ENCODE data around the gene SNX8.

- no peak for TF ChIP-seq CTCF (IDR thresholded peaks at IDR 0.05; ENCODE audit: extremely low read depth in 1 of 2, insufficient read depth in 1 of 2, low read depth in 1 of 2, low read length in 2 of 2)
- TF ChIP-seq POLR2AphosphoS5 (IDR thresholded peaks at IDR 0.05; ENCODE audit: insufficient read depth, low read depth, low read length), result no peak
- no peak for TF ChIP-seq POLR2A (IDR thresholded peaks at IDR 0.05; ENCODE audit: low read depth, low read length)
- TF ChIP-seq MAX (IDR thresholded peaks at IDR 0.05; ENCODE audit: insufficient read depth, insufficient read length), result no peak
- no peak for TF ChIP-seq EZH2 (IDR thresholded peaks at IDR 0.05; ENCODE audit: borderline replicate concordance, low read depth, low read length, severe bottlenecking)
- TF ChIP-seq MYC (IDR thresholded peaks at IDR 0.05; ENCODE audit: low read depth, low read length), result no peak
- no peak for TF ChIP-seq FOS (IDR thresholded peaks at IDR 0.05; ENCODE audit: borderline replicate concordance, insufficient read depth, low read length)
Measured at GRCh38 chr7:2307690-2308107, 6.5 kb downstream of the SNX8 start.

All from endothelial cell of umbilical vein (primary cell).